SJSA1 (cell line): ENCODE measurements around the gene UGT1A6. TPM values are rescaled to one million over a fixed set of nuclear protein-coding genes. Genes with fewer than 3 reads are reported as not detected.

Source experiments
- DNase-seq, 2 experiments: peaks; one replicate each; pipeline ENCODE4 v3.0.0-alpha.2; 2015 to 2020; ENCODE audit warnings: low spot score in 2 of 2, low read depth in 1 of 2
- H3K27ac ChIP-seq: fragments of 250-450 bp; sonication (Bioruptor Pico); 2 replicates; pipeline ENCODE4 v1.5.1; 2020; ENCODE audit warnings: mild to moderate bottlenecking, moderate library complexity
- H3K27me3 ChIP-seq: fragments of 250-450 bp; sonication (Bioruptor Pico); replicated peaks from 2 replicates; pipeline ENCODE4 v1.5.1; 2020; ENCODE audit warnings: mild to moderate bottlenecking, moderate library complexity
- H3K36me3 ChIP-seq: fragments of 250-450 bp; sonication (Bioruptor Pico); 2 replicates; pipeline ENCODE4 v1.5.1; 2020; ENCODE audit warnings: mild to moderate bottlenecking
- H3K4me1 ChIP-seq: fragments of 250-450 bp; sonication (Bioruptor Pico); replicated peaks from 2 replicates; pipeline ENCODE4 v1.6.1; 2021; ENCODE audit warnings: mild to moderate bottlenecking
- H3K4me3 ChIP-seq: fragments of 250-450 bp; sonication (Bioruptor Pico); 2 replicates; pipeline ENCODE4 v1.5.1; 2020; ENCODE audit warnings: mild to moderate bottlenecking
- H3K9me3 ChIP-seq: fragments of 250-450 bp; sonication (Bioruptor Pico); replicated peaks from 2 replicates; pipeline ENCODE4 v1.5.1; 2020; ENCODE audit warnings: mild to moderate bottlenecking
- total RNA-seq: library from RNA; depleted of rRNA; stranded (reverse); fragments of >200 nt; shearing (Covaris generic); gene quantifications from 2 replicates; pipeline ENCODE4 v1.2.3, GENCODE V29; 2014

Gene UGT1A6
- total RNA-seq, 1 experiment from 2014 or later = not detected

GRCh38 chr2:233811732-233812131, 119.0 kb downstream of the UGT1A6 start:
- no peaks in the 10 kb centered on the region for H3K36me3 ChIP-seq

DNA sequence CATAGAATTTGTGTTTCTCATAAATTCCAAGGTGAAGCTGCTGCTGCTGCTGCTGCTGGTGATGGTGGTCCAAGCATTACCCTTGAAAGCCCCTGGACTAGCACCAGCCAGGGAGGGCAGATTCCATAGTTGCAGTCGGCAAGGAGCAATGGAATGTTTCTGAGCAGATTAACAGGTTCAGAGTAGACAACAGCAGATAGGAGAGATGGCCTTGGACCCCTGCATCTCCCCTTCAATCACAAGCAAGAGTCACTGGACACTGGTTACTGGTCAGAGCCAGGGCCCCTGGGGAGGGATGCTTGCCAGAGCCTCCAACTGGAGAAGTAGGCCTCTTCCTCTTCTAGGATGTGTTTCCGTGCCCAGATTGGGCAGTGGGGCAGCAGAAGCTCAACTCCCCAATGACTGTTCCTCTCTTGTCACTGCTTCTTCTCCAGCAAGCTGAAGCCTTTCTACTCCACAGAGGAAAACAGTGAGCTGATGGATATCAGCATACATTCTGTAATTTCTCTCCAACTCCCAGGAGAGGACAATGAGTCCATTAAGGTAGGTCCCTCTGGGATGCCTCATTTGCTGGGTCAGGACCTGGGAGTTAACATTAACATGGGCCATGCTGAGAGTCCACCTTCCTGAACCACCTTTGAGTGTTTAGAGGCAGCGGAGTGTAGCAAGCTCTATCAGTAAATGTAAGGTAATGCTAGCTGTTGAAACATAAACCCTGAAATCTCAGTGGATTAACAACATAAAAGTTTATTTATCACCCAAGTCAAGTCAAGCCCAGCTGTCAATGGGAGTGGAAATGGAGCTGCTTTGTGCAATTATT, 120.8 kb downstream of the UGT1A6 start:
- no peaks in the 10 kb centered on the region for H3K36me3 ChIP-seq
- 0 out of 2 replicates have a peak, but pooled peaks cover 3% of the 10 kb centered on the region for H3K27me3 ChIP-seq
- no peak overlapping the region for H3K4me3 ChIP-seq
- no peak overlapping the region for H3K27ac ChIP-seq
- no peaks in the 10 kb centered on the region; the same call in 1 of the 2 replicates for H3K9me3 ChIP-seq
- H3K4me1 ChIP-seq = peaks cover 10% of the 10 kb centered on the region
- DNase-seq = no peak

More at GRCh38 chr2:233811732-233812131, 119.0 kb downstream of the UGT1A6 start:
- DNase-seq = peak in 1 of 2 experiments; percentile 31
- Histone ChIP-seq H3K4me1 (peaks cover 7% of the 10 kb centered on the region), H3K27me3 (0 out of 2 replicates have a peak, but pooled peaks cover 3% of the 10 kb centered on the region), H3K4me3 (no peak overlapping the region), H3K27ac (no peak overlapping the region), H3K9me3 (no peaks in the 10 kb centered on the region)

GRCh38 chr2:233814056-233814835, 121.6 kb downstream of the UGT1A6 start:
- Histone ChIP-seq H3K27ac (no peak overlapping the region), H3K36me3 (no peaks in the 10 kb centered on the region), H3K27me3 (0 out of 2 replicates have a peak, but pooled peaks cover 3% of the 10 kb centered on the region), H3K4me1 (peaks cover 10% of the 10 kb centered on the region), H3K9me3 (no peaks in the 10 kb centered on the region; the same call in 1 of the 2 replicates), H3K4me3 (no peak overlapping the region)
- no peak for DNase-seq

GRCh38 chr2:233815861-233816260, 123.2 kb downstream of the UGT1A6 start:
- peaks cover 10% of the 10 kb centered on the region for H3K4me1 ChIP-seq
- H3K27me3 ChIP-seq = no peaks in the 10 kb centered on the region
- H3K4me3 ChIP-seq = no peak overlapping the region
- H3K36me3 ChIP-seq = no peaks in the 10 kb centered on the region
- peak overlapping the region; percentile 11; the same call in 1 of the 2 replicates for H3K27ac ChIP-seq
- H3K9me3 ChIP-seq = no peaks in the 10 kb centered on the region; the same call in 1 of the 2 replicates
- no peak for DNase-seq

DNA sequence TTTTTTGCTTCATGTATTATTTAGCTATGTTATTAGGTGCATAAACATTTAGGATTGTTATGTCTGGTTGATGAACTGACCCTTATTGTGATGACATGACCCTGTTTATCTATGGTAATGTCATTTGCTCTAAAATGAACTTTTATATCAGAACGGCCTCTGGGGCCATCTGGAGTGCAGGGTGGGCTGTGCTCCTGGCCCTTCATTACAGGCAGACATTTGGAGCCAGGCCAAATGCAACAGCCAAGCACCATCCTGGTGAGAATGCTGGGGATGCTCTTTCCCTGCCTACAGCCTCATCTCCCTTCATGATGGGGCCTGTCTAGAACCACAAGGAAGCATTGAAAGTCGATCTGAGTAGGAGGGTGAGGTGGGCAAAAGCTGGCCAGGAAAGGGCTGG, 123.6 kb downstream of the UGT1A6 start:
- H3K4me3 ChIP-seq = no peak overlapping the region
- H3K27ac ChIP-seq = peak overlapping the region; percentile 11; the same call in 1 of the 2 replicates
- no peaks in the 10 kb centered on the region; the same call in 1 of the 2 replicates for H3K9me3 ChIP-seq
- H3K36me3 ChIP-seq = no peaks in the 10 kb centered on the region
- no peak for DNase-seq
- H3K27me3 ChIP-seq = no peaks in the 10 kb centered on the region
- peaks cover 10% of the 10 kb centered on the region for H3K4me1 ChIP-seq

DNA sequence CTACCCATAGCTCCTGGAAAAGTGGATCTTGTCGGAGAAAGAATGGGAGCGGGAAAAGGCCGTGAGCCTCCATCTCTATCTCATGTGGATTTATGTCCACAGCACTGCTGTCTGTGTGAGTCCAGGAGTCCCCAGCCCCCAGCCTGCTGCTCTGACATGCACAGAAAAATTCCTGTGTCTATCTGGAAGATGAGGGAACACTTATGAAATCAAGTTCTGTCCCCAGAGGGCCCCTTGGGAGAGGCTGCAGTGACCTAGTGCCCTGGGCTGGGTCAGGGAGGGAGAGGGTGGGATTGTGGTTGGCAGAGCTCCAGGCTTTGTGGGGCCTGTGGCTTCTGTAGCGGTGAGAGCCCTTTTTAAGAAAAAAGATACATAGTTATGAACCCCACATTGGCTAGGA, 124.1 kb downstream of the UGT1A6 start:
- Histone ChIP-seq H3K36me3 (no peaks in the 10 kb centered on the region), H3K9me3 (no peaks in the 10 kb centered on the region; the same call in 1 of the 2 replicates), H3K27me3 (no peaks in the 10 kb centered on the region), H3K4me3 (no peak overlapping the region), H3K4me1 (peaks cover 10% of the 10 kb centered on the region), H3K27ac (no peak overlapping the region)
- no peak for DNase-seq

- Histone ChIP-seq H3K27ac (no peak overlapping the region), H3K4me1 (peaks cover 10% of the 10 kb centered on the region), H3K27me3 (no peaks in the 10 kb centered on the region), H3K9me3 (no peaks in the 10 kb centered on the region; the same call in 1 of the 2 replicates), H3K36me3 (no peaks in the 10 kb centered on the region), H3K4me3 (no peak overlapping the region)
- peak in 1 of 2 experiments; percentile 22 for DNase-seq
Measured at GRCh38 chr2:233817361-233817911, 124.7 kb downstream of the UGT1A6 start.

DNA sequence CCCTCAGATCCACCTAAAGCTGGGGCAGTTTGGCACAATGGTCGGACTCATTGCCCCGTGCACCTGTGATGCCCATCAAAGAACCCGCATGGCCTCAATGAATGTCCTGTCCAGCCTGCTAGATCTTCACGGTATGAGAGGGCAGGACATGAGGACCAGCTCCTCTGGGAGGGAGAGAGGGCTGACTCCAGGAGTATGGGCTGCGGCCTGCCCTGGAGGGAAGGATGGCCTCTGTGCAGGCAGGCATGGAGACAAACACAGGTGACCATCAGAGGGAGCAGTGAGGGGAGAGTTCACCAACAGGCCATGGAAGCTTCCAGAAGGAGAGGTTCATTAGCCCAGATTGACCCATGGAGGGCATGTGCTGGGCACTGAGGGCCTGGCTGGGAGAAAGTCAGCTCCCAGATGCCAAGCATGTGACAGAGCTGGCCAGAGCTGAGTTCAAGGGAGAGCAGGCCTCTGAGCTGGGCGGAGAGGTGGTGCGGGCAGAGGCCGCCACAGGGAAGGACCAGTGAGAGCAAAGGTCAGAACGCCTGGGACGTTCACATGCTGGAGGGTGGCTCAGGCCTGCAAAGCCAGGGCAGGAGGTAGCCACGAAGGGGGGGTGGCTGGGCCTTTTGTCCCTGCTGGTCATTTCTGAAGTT, 125.4 kb downstream of the UGT1A6 start:
- peaks cover 10% of the 10 kb centered on the region for H3K4me1 ChIP-seq
- no peaks in the 10 kb centered on the region for H3K36me3 ChIP-seq
- peak in 1 of 2 experiments; percentile 31 for DNase-seq
- H3K4me3 ChIP-seq = no peak overlapping the region
- H3K9me3 ChIP-seq = no peaks in the 10 kb centered on the region; the same call in 1 of the 2 replicates
- no peak overlapping the region for H3K27ac ChIP-seq
- no peaks in the 10 kb centered on the region for H3K27me3 ChIP-seq

GRCh38 chr2:233818639-233819621, 126.2 kb downstream of the UGT1A6 start:
- Histone ChIP-seq H3K4me1 (peaks cover 10% of the 10 kb centered on the region), H3K27me3 (no peaks in the 10 kb centered on the region), H3K27ac (no peak overlapping the region), H3K36me3 (no peaks in the 10 kb centered on the region), H3K4me3 (no peak overlapping the region), H3K9me3 (no peaks in the 10 kb centered on the region; the same call in 1 of the 2 replicates)
- peak in 1 of 2 experiments; percentile 35 for DNase-seq

DNA sequence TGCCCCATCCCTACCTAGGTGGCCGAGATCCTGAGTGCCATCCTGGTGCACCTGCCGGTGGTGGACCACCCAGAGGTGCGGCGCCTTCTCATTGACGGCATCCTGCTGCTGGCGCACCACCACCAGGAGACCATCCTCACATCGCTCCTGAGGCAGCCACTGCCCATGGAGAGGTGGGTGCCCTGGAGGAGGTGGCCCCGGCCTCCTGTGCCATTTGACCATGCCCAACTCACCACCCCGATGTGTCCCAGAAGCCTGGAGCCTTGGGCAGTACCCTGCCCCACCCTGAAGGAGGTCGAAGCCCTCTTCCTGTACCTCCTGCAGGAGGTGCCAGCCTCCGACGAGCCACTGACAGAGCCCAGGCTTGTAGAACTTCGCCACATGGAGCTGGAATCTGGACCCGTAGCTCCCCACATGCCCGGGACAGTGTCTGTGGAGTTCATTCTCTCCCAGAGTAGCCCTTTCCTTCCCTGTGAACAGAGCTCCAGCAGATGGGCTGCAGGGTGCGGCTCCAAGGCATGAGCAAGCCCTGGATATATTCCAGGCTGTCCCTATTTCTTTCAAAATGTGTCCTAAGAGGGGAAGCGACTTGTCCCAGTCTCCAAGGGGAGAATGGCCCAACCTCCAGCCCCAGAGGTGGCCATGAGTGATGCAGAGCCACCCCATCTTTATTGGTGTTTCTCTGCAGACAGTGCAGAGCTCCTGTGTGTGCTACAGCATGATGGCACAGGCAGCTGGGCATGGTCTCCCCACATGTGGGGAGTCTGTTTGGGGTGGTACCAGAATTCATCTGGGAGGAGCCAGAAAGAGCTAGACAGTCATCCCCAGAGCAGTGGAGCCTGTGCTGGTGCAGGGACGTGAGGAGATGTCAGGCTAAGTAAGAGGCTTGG, 127.4 kb downstream of the UGT1A6 start:
- DNase-seq = peak in 1 of 2 experiments; percentile 38
- Histone ChIP-seq H3K4me3 (no peak overlapping the region), H3K27me3 (no peaks in the 10 kb centered on the region), H3K36me3 (no peaks in the 10 kb centered on the region), H3K27ac (no peak overlapping the region), H3K9me3 (no peaks in the 10 kb centered on the region; the same call in 1 of the 2 replicates), H3K4me1 (peaks cover 10% of the 10 kb centered on the region)

DNA sequence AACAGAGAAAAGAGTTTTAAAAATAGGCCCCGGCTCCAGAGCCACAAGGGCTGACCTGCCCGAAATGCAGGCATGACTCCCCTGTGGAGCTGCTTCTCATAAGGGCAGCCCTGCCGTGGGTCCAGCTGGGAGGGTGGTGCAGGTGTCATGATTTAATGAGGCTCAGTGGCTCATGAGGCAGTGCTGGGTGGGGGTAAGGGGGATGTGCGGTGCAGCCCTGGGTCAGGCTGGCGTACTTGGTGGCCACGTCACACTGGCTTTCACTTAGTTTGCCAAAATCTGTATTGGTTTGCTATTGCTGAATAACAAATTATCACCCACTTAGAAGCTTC, 128.1 kb downstream of the UGT1A6 start:
- no peak for DNase-seq
- H3K4me1 ChIP-seq = peaks cover 10% of the 10 kb centered on the region
- no peaks in the 10 kb centered on the region for H3K27me3 ChIP-seq
- no peak overlapping the region for H3K27ac ChIP-seq
- no peak overlapping the region for H3K4me3 ChIP-seq
- H3K9me3 ChIP-seq = no peaks in the 10 kb centered on the region; the same call in 1 of the 2 replicates
- H3K36me3 ChIP-seq = no peaks in the 10 kb centered on the region
